Transverse colon (tissue), 4 donors: Measurements from ENCODE around the gene SP2. TPM values are rescaled to one million over a fixed set of nuclear protein-coding genes. Genes with fewer than 3 reads are reported as not detected.
A peak's percentile ranks its signal among the peaks of the same experiment; 100 is the strongest.

Source experiments
- DNase-seq: peaks from one replicate; pipeline ENCODE4 v3.0.0-alpha.2; 2019
- H3K27ac ChIP-seq, 4 donors: fragments of 200-600 bp; sonication (generic); 2 replicates each; pipeline ENCODE4 v1.5.1; 2016 to 2018; ENCODE audit warnings: inconsistent platforms in 4 of 4
- H3K27me3 ChIP-seq: fragments of 200-600 bp; sonication (generic); 2 replicates; pipeline ENCODE4 v1.5.1; 2017; ENCODE audit warnings: inconsistent platforms
- H3K36me3 ChIP-seq, 4 donors: fragments of 200-600 bp; sonication (generic); 2 replicates each; pipeline ENCODE4 v1.5.1; 2017 to 2019; ENCODE audit warnings: inconsistent platforms in 4 of 4
- H3K4me1 ChIP-seq, 4 donors: fragments of 200-600 bp; sonication (generic); 2 replicates each; pipeline ENCODE4 v1.5.1; 2017 to 2020; ENCODE audit warnings: inconsistent platforms in 4 of 4
- H3K4me3 ChIP-seq, 4 donors: fragments of 200-600 bp; sonication (generic); 1 replicate in 1 of 4; 2 replicates in 3 of 4; pipeline versions ENCODE4 v1.5.1 to v1.6.1; 2017 to 2019; ENCODE audit warnings: inconsistent platforms in 4 of 4
- H3K9me3 ChIP-seq, 2 donors: fragments of 200-600 bp; sonication (generic); 2 replicates each; pipeline ENCODE4 v1.5.1; 2017 to 2019; ENCODE audit warnings: inconsistent platforms in 2 of 2
- EP300 ChIP-seq: sonication (generic); formaldehyde crosslinking; IDR thresholded peaks from one replicate; pipeline ENCODE4 v1.6.1; 2017; ENCODE audit warnings: antibody characterized with exemption, low read depth
- POLR2A ChIP-seq: fragments of 450-650 bp; IDR thresholded peaks from one replicate; pipeline ENCODE4 v1.6.1; 2016; ENCODE audit warnings: antibody characterized with exemption, mild to moderate bottlenecking, moderate library complexity
- POLR2AphosphoS5 ChIP-seq, 3 donors: sonication (generic); formaldehyde crosslinking; IDR thresholded peaks; one replicate each; pipeline ENCODE4 v1.6.1; 2016; ENCODE audit warnings: antibody characterized with exemption in 3 of 3
- WGBS, 2 donors: methylation state at CpG; one replicate each; pipeline ENCODE4 v1.1.5; 2018; ENCODE audit warnings: low coverage in 1 of 2; 5-methylcytosine and 5-hydroxymethylcytosine counted together
- in situ Hi-C, 4 donors: fragments of 200-750 bp; cut with MboI; loops; one replicate each; pipeline versions ENCODE4 v1.15.0 to v1.15.1; 2017; ENCODE audit warnings: low sequenced_read_pairs in 3 of 4, low pct_ligation_motif_present in 1 of 4, low pct_unique_long_range_greater_than_20kb in 1 of 4
- intact Hi-C: fragments of 100-400 bp; cut with DNase I; formaldehyde crosslinking; loops from one replicate; pipeline ENCODE4 v1.15.1; 2023; ENCODE audit warnings: low total_unique reads
- total RNA-seq, 4 donors: library from RNA; depleted of rRNA; stranded (reverse); fragments of >200 nt; gene quantifications; one replicate each; pipeline ENCODE4 v1.1.0, GENCODE V29; 2016
- TF ChIP-seq, protein P1 (sequence below), 5 experiments: fragments of 200-600 bp in 3 of 5; fragments of 450-650 bp in 2 of 5; sonication (generic) in 3 of 5; IDR thresholded peaks; 1 replicate in 2 of 5; 2 replicates in 3 of 5; pipeline ENCODE4 v1.5.1; 2016 to 2017; ENCODE audit warnings: antibody characterized with exemption in 5 of 5, inconsistent platforms in 3 of 5, mild to moderate bottlenecking in 2 of 5, moderate library complexity in 1 of 5

The SP2 gene
- total RNA-seq, 4 donors from 2014 or later, result 8.3 to 22.1 (median 17.4) TPM

GRCh38 chr17:47955497-47956461, 59.7 kb downstream of the SP2 start:
- TF ChIP-seq POLR2AphosphoS5 (IDR thresholded peaks at IDR 0.05) (peak in 2 of 3 donors; percentile 52 to 76), POLR2A (peak; percentile 76), EP300 (no peak)
- TF ChIP-seq, protein P1, sequence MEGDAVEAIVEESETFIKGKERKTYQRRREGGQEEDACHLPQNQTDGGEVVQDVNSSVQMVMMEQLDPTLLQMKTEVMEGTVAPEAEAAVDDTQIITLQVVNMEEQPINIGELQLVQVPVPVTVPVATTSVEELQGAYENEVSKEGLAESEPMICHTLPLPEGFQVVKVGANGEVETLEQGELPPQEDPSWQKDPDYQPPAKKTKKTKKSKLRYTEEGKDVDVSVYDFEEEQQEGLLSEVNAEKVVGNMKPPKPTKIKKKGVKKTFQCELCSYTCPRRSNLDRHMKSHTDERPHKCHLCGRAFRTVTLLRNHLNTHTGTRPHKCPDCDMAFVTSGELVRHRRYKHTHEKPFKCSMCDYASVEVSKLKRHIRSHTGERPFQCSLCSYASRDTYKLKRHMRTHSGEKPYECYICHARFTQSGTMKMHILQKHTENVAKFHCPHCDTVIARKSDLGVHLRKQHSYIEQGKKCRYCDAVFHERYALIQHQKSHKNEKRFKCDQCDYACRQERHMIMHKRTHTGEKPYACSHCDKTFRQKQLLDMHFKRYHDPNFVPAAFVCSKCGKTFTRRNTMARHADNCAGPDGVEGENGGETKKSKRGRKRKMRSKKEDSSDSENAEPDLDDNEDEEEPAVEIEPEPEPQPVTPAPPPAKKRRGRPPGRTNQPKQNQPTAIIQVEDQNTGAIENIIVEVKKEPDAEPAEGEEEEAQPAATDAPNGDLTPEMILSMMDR (IDR thresholded peaks at IDR 0.05), result no peak
- intact Hi-C loops (no loop called here), in situ Hi-C loops (loop anchor here in 1 of 4 donors (25.0 kb wide), 1 partner anchor 118 kb away; the partner anchor contains the start of genes LRRC46, MRPL10 and SCRN2)
- Histone ChIP-seq H3K36me3 (no peaks in the 10 kb centered on the region), H3K9me3 (no peaks in the 10 kb centered on the region), H3K27me3 (no peaks in the 10 kb centered on the region), H3K27ac (peak overlapping the region; percentile 88 to 93 (median 90)), H3K4me3 (peak overlapping the region; percentile 24 to 65 (median 61)), H3K4me1 (peaks cover 1 to 50% (median 45%) of the 10 kb centered on the region in 4 donors)
- WGBS, 2 donors, result 32 to 44% methylated on average over 3 to 7 of the region's 7 CpGs
- DNase-seq, result peak; percentile 77

DNA sequence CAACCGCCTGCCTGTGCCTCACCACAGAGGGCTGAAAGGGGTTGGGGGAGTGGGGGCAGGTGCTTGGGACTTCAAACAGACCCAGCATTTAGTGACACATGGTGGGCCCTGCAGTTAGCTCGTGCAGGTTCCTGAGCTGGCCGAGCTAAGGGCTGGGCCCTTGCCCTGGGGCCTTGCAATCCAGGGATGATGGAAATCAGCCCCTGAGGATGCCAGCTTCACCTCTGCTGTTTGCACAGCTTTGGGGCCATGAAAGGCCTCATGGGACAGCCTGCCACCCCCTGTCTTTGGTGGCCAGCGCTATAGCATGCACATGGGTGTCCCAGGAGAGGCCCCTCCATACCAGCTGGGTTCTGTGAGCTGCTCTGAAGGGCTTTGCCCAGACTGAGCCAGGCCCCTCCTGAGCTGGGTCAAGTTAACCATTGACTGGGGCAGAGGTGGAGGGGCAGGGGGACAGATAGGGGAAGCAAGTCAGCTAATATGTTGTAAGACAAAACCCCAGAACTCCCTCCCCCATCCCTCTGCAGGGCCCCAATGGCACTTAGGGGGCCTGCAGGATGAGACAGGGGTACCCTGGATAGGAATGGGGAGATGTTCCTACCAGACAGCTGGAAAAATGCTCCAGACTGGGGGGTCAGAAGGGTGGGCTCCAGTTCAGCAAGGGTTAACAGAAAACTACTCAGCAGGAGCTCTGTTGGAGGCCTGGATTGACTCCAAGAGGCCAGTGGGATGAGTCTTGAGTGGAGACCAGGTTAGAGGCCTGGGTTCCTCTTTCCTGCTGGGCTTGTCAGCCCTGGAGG, 61.0 kb downstream of the SP2 start:
- Histone ChIP-seq H3K27ac (peak overlapping the region; percentile 88 to 93 (median 90)), H3K36me3 (no peaks in the 10 kb centered on the region), H3K4me1 (peaks cover 3 to 42% (median 41%) of the 10 kb centered on the region in 4 donors), H3K9me3 (no peaks in the 10 kb centered on the region), H3K4me3 (peak overlapping the region; percentile 24 to 65 (median 61)), H3K27me3 (no peaks in the 10 kb centered on the region)
- TF ChIP-seq POLR2AphosphoS5 (IDR thresholded peaks at IDR 0.05), result no peak
- TF ChIP-seq POLR2A, result no peak
- TF ChIP-seq, protein P1 (IDR thresholded peaks at IDR 0.05), result no peak
- TF ChIP-seq EP300, result no peak
- intact Hi-C loops, result no loop called here
- in situ Hi-C loops, result loop anchor here in 1 of 4 donors (25.0 kb wide), 1 partner anchor 120 kb away; the partner anchor contains the start of genes LRRC46, MRPL10 and SCRN2
- WGBS, 2 donors, result 41% methylated on average over 4 of the region's 4 CpGs; no CpG with 5 or more reads in 1 of the 2 donors
- DNase-seq, result peak; percentile 20

GRCh38 chr17:47957591-47958490, 61.8 kb downstream of the SP2 start, which contains the start of gene PRR15L:
Gene PRR15L (minus strand): TSS chr17:47957883. CDS start chr17:47953234, 4,649 bp downstream.
- Histone ChIP-seq H3K27me3 (no peaks in the 10 kb centered on the region), H3K36me3 (no peaks in the 10 kb centered on the region), H3K4me1 (peaks cover 3 to 37% (median 35%) of the 10 kb centered on the region in 4 donors), H3K9me3 (no peaks in the 10 kb centered on the region), H3K4me3 (peak within 1 kb of the TSS; percentile 24 to 65 (median 61)), H3K27ac (peak within 1 kb of the TSS; percentile 88 to 93 (median 90))
- in situ Hi-C loops (loop anchor here in 1 of 4 donors (25.0 kb wide), 1 partner anchor 121 kb away; the partner anchor contains the start of genes LRRC46, MRPL10 and SCRN2), intact Hi-C loops (no loop called here)
- DNase-seq, result peak; percentile 91
- TF ChIP-seq, protein P1 (IDR thresholded peaks at IDR 0.05), result no peak
- TF ChIP-seq POLR2A (peak; percentile 97), EP300 (no peak), POLR2AphosphoS5 (IDR thresholded peaks at IDR 0.05) (peak; percentile 88 to 97 (median 97))
- WGBS, 2 donors, result 35% methylated on average over 16 of the region's 16 CpGs; no CpG with 5 or more reads in 1 of the 2 donors
